ENCODE data around the gene NRL.

DNA sequence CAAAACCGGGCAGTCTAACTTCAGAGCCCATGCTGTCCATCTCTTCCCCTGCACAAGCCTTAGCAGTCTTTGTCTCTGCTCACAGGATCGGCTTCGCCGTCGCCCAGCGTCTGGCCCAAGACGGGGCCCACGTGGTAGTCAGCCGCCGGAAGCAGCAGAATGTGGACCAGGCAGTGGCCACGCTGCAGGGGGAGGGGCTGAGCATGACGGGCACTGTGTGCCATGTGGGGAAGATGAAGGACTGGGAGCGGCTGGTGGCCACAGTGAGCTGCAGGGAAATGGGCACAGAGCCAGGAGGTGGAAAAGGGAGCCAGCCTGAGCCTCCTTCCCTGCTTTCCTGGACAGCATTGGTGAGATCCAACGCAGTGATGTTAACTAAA lies 77.1 kb downstream of the NRL start:
- TF ChIP-seq CTCF (conservative IDR thresholded peaks at IDR 0.05): no peak
- TF ChIP-seq ZFX (IDR thresholded peaks at IDR 0.05): no peak
